A204.1 (cell line): Measurements from ENCODE around the gene KLF18.
"Not testable (repeated sequence)": the region's sequence is repeated elsewhere in the genome, so short reads cannot be mapped to it uniquely, and the experiment has no call there.

ENCODE experiments used
- FAIRE-seq: peaks from 2 replicates; lab custom pipeline; 2012; peaks lifted over from hg19 to GRCh38; lab: Jason Lieb, UNC

KLF18 gene

GRCh38 chr1:44119525-44119924, 21.9 kb downstream of the KLF18 start:
- FAIRE-seq, result no peak

DNA sequence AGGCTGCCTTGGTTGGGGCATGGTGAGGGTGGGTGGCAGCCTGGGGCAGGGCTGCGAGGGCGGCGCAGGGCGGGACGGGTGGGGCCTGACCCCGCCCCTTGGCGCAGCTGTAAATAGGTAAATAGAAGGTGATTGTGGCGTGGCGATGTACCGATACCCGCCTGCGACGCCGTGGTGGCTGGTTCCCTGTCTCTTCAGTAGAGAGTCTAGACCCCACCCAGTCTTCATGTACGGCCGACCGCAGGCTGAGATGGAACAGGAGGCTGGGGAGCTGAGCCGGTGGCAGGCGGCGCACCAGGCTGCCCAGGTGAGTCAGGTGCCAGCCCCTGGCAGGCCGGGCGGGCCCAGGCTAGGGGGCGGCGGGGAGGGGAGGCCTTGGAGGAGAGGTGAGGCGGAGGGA, 22.7 kb downstream of the KLF18 start, which contains the start of gene KLF17:
KLF17 (plus strand) TSS at position 140 of the 400 bp plus-strand sequence; CDS start at position 227, 87 bp downstream.
- FAIRE-seq, result no peak

DNA sequence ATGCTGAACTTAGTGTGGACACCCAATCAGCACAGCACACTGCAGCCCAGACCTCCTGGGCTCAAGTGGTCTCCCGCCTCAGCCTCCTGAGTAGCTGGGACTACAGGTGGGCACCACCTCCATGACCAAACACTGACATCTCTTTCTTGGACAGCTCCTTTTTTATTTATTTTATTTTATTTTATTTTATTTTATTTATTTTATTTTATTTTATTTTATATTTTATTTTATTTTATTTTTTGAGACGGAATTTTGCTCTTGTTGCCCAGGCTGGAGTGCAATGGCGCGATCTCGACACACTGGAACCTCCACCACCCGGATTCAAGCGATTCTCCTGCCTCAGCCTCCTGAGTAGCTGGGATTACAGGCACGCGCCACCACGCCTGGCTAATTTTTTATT, 24.2 kb downstream of the KLF18 start:
- FAIRE-seq, result not testable (repeated sequence)

GRCh38 chr1:44114098-44114497, 27.3 kb downstream of the KLF18 start:
- no peak for FAIRE-seq

- no peak for FAIRE-seq
Observed at GRCh38 chr1:44113095-44113609, 28.3 kb downstream of the KLF18 start.

DNA sequence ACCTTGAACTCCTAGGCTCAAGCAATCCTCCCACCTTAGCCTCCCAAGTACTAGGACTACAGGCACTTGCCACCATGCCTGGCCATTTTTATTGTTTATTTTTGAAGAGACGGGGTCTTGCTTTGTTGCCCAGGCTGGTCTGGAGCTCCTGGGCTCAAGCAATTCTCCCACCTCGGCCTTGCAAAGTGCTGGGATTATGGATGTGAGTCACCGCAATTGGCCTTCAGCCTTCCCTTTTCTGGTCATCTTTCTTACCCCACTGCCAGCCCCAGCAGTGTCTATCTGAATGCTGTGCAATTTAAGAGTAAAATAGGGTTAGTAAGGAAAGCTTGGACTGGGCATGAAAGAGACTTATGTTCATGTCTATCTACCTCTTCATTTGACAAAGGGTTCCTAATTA, 28.9 kb downstream of the KLF18 start:
- FAIRE-seq, result no peak

DNA sequence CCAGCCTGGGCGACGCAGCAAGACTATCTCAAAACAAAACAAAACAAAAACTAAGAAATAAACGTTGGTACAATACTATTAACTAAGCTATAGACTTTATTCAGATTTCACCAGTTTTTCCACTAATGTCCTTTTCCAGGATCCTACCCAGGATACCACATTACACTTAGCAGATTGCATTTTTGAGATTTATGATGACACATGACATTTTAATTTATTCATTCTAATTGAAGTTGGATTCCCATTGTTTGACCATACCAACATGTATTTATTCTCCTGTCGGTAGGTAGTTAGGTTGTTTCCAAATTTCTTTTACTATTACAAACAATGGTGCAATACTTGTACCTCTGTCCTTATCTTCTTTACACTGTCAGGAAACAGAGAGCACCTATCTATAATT, 29.6 kb downstream of the KLF18 start:
- FAIRE-seq, result no peak

GRCh38 chr1:44110916-44111315, 30.5 kb downstream of the KLF18 start:
- FAIRE-seq, result no peak

GRCh38 chr1:44108971-44109370, 32.5 kb downstream of the KLF18 start:
- no peak for FAIRE-seq

GRCh38 chr1:44108241-44108640, 33.2 kb downstream of the KLF18 start:
- FAIRE-seq, result no peak

DNA sequence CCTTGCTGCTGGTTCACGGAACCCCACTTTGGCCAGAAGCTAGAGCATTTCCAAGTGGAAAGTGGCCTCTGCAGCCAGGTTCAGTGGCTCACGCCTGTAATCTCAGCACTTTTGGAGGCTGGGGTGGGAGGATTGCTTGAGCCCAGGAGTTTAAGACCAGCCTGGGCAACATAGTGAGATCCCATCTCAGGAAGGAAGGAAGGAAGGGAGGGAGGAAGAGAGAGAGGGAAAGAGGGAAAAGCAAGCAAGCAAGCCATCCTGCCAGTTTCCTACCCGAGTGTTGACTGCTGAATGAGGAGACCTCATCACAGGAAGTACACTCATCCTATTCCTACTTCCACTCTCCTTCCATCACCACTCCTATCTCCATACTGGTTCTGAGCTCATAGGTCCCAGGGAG, 35.6 kb downstream of the KLF18 start:
- no peak for FAIRE-seq

DNA sequence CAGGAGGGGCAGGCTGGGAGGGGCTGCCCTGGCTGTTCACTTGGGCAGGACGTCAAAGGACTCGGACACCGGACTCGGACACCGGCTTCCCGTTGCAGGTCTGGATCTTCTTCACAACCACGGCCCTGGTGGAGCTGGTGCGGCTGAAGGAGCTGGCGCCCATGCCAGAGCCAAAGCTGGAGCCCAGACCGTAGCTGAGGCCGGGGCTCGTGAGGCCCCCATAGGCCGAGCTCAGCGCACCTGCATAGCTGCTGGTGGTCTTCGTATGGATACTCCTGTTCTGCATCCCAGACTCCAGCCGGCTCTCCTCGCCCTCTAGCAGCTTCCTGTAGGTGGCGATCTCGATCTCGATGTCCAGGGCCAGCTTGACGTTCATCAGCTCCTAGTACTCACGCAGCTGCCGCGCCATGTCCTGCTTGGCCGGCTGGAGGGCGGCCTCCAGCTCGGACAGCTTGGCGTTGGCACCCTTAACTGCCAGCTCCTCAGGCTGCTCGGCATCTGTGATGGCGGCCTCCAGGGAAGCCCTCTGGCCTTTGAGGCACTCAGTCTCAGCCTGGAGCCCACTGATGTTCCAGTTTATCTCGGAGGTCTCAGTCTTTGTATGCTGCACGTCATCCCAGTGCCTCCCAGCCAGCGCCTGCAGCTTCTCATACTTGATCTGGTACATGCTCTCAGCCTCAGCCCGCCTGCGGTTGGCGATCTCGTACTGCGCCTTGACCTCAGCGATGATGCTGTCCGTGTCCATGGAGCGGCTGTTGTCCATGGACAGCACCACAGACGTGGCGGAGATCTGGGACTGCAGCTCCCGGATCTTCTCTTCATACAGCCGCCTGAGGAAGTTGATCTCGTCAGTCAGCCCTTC, 37.9 kb downstream of the KLF18 start:
- FAIRE-seq, result no peak

- FAIRE-seq, result no peak
Observed at GRCh38 chr1:44101328-44101727, 40.1 kb downstream of the KLF18 start.

GRCh38 chr1:44100183-44100868, 41.1 kb downstream of the KLF18 start:
- no peak for FAIRE-seq

- no peak for FAIRE-seq
Observed at GRCh38 chr1:44094047-44094446, 47.4 kb downstream of the KLF18 start.

GRCh38 chr1:44090429-44091252, 50.8 kb downstream of the KLF18 start:
- peak; percentile 9 for FAIRE-seq

DNA sequence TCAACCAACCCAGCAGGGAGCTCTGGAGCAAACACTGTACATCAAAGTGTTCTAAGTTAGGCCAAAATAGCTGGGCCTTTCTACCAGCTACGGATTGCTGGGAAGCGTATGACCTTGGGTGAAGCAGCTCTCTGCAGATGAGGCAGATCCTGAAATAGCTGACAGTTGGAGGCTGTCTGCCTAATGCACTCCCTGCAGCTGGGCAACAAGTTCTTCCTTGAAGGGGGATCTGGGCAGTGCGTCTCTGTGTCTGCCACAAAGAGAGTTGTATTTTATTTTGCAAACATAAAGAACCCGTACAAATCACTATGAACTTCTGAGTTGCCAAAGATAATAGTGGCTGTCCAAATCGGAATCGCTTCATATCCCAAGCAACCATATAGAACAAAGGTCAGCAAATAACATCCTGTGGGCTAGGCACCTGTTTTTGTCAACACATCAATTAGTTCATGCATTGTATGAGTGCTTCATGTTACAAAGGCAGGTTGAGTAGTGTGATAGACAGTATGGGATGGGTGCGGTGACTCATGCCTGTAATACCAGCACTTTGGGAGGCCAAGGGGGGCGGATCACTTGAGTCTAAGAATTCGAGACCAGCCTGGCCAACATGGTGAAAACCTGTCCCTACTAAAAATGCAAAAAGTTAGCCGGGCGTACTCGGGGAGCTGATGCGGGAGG, 51.9 kb downstream of the KLF18 start:
- no peak for FAIRE-seq
